Measurements from ENCODE around the gene ARFGAP3. TPM values are rescaled to one million over a fixed set of nuclear protein-coding genes. Genes with fewer than 3 reads are reported as not detected.

ARFGAP3 gene
- total RNA-seq, 1 donor from 2014 or later: 62.0 TPM

- DNase-seq (ENCODE audit: low read depth): no peak
- no peaks in the 10 kb centered on the region for H3K27me3 ChIP-seq (ENCODE audit: control insufficient read depth, insufficient read depth, low read length)
- no peak overlapping the region for H3K4me3 ChIP-seq (ENCODE audit: low read depth, low read length)
- H3K36me3 ChIP-seq (ENCODE audit: control insufficient read depth, insufficient read depth, low read length): peaks cover 2% of the 10 kb centered on the region
- TF ChIP-seq CTCF (IDR thresholded peaks at IDR 0.05; ENCODE audit: insufficient read depth, low read length, poor library complexity, severe bottlenecking): no peak
Measured at GRCh38 chr22:42829302-42829701, 27.8 kb downstream of the ARFGAP3 start.

DNA sequence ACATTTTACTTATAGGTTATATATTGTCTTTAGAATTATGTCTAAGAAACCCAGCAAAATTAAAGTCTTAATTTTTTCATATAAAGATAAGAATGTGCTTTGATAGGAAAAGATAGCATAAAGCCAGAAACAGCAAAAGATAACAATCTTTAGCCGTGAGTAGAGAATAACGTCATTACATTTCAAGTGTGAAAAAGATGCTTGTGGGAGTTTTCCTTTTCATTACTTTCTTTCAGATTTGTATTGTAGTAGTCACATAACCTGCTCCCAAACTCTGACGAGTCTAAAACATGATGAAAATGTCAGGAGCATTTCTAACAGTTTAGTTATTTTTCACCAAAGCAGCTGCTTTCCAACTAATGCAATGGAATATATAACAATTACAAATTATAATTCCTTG is 31.3 kb downstream of the ARFGAP3 start:
- DNase-seq (ENCODE audit: low read depth): no peak
- H3K4me3 ChIP-seq (ENCODE audit: low read depth, low read length): no peak overlapping the region
- no peak for TF ChIP-seq CTCF (IDR thresholded peaks at IDR 0.05; ENCODE audit: insufficient read depth, low read length, poor library complexity, severe bottlenecking)
- H3K36me3 ChIP-seq (ENCODE audit: control insufficient read depth, insufficient read depth, low read length): peaks cover 3% of the 10 kb centered on the region
- H3K27me3 ChIP-seq (ENCODE audit: control insufficient read depth, insufficient read depth, low read length): no peaks in the 10 kb centered on the region

GRCh38 chr22:42821386-42821785 is 35.7 kb downstream of the ARFGAP3 start:
- H3K36me3 ChIP-seq (ENCODE audit: control insufficient read depth, insufficient read depth, low read length): peaks cover 5% of the 10 kb centered on the region
- H3K4me3 ChIP-seq (ENCODE audit: low read depth, low read length): no peak overlapping the region
- no peak for TF ChIP-seq CTCF (IDR thresholded peaks at IDR 0.05; ENCODE audit: insufficient read depth, low read length, poor library complexity, severe bottlenecking)
- no peak for DNase-seq (ENCODE audit: low read depth)
- no peaks in the 10 kb centered on the region for H3K27me3 ChIP-seq (ENCODE audit: control insufficient read depth, insufficient read depth, low read length)

DNA sequence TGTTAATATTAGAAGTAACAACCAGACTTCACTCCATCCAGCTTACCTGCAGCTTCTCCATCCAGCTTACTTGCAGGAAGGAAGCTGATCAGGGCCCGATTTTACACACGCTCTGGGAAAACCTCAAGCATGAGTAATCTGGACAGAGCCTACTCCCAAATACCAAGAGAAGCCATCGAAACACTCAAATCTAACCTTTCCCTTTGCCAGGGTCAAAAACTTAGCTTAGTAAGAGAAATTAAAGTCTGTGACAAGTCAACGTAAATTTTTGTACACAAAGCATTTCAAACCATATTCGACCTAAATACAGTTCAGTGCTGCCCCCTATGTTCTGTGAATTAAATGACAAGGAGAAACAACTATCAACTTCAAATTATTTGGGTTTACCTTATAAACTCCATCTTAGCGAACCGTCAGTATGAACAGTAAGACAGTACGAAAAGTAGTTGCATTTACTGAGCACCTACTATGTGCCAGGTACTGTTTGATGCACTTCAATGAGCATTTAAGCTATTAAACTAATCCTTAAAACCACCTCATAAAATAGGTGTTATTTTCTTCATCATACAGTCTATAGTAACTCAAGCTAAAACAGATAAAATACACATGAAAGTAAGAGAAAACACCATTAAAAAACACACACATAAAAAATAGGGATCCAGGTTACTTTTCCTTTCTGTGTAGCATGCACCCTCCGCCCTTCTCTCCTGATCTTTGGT is 36.9 kb downstream of the ARFGAP3 start:
- peak; percentile 48 for TF ChIP-seq CTCF (IDR thresholded peaks at IDR 0.05; ENCODE audit: insufficient read depth, low read length, poor library complexity, severe bottlenecking)
- no peak for DNase-seq (ENCODE audit: low read depth)
- Histone ChIP-seq H3K36me3 (ENCODE audit: control insufficient read depth, insufficient read depth, low read length) (peaks cover 3% of the 10 kb centered on the region), H3K4me3 (ENCODE audit: low read depth, low read length) (no peak overlapping the region), H3K27me3 (ENCODE audit: control insufficient read depth, insufficient read depth, low read length) (no peaks in the 10 kb centered on the region)

DNA sequence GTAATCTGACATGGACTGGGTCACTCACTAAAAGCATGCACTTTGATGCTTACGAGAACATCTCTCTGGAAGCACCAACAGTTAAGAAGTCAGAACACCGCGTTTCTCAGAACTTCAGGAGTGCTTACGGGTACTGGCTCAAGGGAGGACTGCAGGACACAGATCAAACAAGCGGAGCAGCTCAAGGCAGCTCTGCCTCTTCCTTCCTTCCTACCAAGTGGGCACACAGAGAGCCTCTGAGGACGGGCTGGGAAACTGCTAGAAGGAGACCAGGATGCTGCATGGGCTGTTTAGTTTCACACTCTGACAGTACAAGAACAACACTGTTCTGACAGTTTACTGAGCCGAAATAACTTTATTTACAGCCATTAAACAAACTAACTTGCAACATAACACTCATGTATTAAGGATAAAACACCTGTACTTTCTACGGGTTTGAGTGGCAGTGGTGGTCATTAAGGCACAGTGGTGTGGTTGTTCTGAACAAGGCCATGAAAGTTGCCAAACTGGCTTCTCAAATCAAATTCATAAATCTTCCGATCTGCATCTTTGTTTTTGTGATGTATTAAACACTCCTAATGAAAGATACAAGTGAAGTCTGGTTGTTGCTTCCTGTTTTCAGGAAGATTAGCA is 37.5 kb downstream of the ARFGAP3 start:
- TF ChIP-seq CTCF (IDR thresholded peaks at IDR 0.05; ENCODE audit: insufficient read depth, low read length, poor library complexity, severe bottlenecking): no peak
- DNase-seq (ENCODE audit: low read depth): no peak
- Histone ChIP-seq H3K36me3 (ENCODE audit: control insufficient read depth, insufficient read depth, low read length) (peaks cover 3% of the 10 kb centered on the region), H3K27me3 (ENCODE audit: control insufficient read depth, insufficient read depth, low read length) (no peaks in the 10 kb centered on the region), H3K4me3 (ENCODE audit: low read depth, low read length) (no peak overlapping the region)
